HL-60/S4 (cell line): Measurements from ENCODE around the gene INIP.
"Not testable (repeated sequence)": the region's sequence is repeated elsewhere in the genome, so short reads cannot be mapped to it uniquely, and the experiment has no call there.

Source experiments
- in situ Hi-C: fragments of 300-500 bp; cut with MboI; formaldehyde crosslinking; loops from 2 replicates; pipeline ENCODE4 v1.14.3; 2022; ENCODE audit warnings: low sequenced_read_pairs

Gene INIP

DNA sequence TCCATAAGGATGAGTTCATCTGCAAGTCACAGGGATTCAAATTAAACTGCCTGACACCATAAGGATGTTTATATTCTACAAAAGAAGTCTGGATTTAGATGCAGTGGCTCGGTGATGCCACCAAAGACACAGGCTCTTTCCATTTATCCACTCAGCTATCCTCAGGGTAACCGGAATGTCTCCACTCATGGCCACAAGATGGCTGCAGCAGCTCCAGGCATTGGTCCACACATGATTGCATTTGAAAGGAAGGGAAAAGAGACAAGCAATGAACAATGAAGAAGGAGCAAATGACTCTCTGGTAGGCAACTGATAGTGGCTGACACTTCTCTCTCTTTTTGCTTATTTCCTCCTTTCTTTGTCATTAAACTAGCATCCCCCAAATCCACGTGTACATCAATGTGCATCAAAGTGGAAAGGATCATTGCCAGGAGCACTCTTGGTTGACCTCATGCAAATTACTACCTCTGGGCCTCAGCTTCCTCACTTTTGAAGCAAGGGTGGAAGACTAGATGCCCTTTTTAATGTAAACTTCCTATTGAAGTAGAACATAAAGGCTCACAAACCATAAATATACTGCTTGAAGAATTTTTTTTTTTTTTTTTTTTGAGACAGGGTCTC, 25.4 kb upstream of the INIP start:
- in situ Hi-C loops, result no loop called here

- in situ Hi-C loops, result no loop called here
These were observed 17.0 kb upstream of the INIP start for GRCh38 chr9:112734892-112735291.

GRCh38 chr9:112731971-112732370, 14.1 kb upstream of the INIP start:
- in situ Hi-C loops, result no loop called here

GRCh38 chr9:112728401-112728800, 10.5 kb upstream of the INIP start:
- in situ Hi-C loops, result no loop called here

DNA sequence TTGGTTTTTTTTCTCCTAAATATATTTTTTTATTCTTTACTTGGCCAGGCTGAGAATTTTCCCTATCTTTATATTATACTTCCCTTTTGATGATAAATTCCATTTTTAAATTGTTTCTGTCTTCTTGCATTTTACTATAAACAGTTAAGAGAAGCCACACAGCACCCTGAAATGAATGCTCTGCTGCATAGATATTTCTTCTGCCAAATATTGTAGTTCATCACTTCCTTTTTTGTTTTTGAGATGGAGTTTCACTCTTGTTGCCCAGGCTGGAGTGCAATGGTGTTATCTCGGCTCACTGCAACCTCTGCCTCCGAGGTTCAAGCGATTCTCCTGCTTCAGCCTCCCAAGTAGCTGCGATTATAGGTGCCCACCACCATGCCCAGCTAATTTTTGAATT, 8.5 kb upstream of the INIP start:
- in situ Hi-C loops, result no loop called here

- in situ Hi-C loops, result no loop called here
These were observed 8.0 kb upstream of the INIP start for GRCh38 chr9:112725961-112726360.

DNA sequence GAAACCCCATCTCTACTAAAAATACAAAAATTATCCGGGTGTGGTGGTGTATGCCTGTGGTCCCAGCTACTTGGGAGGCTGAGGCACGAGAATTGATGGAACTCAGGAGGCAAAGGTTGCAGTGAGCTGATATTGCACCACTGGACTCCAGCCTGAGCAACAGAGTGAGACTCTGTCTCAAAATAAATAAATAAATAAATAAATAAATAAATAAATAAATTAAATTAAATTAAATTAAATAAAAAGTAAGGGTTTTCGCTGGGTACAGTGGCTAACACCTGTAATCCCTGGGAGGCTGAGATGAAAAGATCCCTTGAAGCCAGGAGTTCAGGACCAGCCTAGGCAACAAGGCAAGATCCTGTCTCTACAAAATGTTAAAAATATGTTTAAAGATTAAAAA, 4.8 kb upstream of the INIP start:
- in situ Hi-C loops, result not testable (repeated sequence)

DNA sequence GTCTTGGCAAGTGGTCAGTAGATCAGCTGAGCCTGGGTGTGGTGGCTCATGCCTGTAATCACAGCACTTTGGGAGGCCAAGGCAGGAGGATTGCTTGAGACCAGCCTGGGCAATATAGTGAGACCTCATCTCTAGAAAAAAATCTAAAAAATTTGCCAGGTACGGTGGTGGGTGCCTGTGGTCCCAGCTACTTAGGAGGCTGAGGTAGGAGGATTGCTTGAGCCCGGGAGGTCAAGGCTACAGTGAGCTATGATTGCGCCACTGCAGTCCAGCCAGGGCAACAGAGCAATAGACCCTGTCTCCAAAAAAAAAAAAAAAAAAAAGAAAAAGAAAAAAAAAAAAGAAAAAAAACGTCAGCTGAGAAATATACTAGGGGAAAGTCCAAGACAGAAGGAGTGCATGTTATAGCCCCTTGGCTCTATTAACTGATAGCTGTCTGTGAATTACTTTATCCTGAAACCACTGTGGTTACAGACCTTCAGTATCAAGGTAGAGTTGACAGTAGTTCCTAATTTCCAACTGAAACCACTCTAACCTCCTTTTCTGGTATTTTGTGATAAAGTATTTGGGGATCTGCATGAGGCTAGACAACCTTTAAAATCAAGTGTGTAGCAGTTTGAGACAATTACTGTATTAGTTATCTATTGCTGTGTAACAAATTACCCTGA, 2.3 kb upstream of the INIP start:
- in situ Hi-C loops, result no loop called here

GRCh38 chr9:112719696-112720095, 1.8 kb upstream of the INIP start:
- in situ Hi-C loops, result no loop called here

DNA sequence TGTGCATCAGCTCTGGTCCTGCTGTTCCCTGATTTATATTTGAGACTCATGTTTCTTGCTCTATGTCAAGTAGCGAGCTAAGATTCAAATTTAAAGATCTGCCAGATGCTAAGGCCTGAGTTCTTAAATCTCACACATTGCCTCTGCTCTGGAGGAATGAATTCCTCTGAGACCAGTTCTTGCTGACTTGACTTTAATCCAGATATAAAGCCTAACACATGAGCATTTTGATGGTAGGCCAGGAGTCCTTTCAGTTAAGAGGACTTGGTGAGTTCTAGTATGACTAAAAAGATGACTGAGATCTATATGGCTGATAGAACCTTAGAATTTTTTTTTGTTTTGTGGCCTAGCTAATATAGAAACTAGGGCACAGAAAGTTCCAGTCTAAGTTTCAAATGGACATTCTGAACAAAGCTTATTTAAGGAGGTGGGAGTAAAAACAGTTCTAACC, 1.3 kb upstream of the INIP start:
- in situ Hi-C loops, result no loop called here

GRCh38 chr9:112712678-112713077, 5.2 kb downstream of the INIP start:
- in situ Hi-C loops, result no loop called here

- in situ Hi-C loops, result no loop called here
These were observed 6.7 kb downstream of the INIP start for GRCh38 chr9:112711050-112711689.

GRCh38 chr9:112705768-112706427, 12.0 kb downstream of the INIP start:
- in situ Hi-C loops, result no loop called here

- in situ Hi-C loops, result no loop called here
These were observed 14.6 kb downstream of the INIP start for GRCh38 chr9:112703304-112703703.

GRCh38 chr9:112700085-112700484, 17.8 kb downstream of the INIP start:
- in situ Hi-C loops, result no loop called here

DNA sequence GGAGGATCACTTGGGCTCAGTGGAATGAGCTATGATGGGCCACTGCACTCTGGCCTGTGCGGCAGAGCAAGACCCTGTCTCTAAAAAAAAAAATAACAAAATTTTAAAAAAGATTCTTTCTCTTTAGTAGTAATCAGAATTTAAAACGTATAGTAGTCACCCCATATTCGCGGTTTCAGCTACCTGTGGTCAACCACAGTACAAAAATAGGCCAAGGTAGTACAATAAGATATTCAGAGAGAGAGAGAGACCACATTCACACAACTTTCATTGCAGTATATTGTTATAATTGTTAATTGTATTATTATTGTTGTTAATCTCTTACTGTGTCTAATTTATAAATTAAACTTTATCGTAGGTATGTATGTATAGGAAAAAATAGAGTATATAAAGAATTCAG, 18.7 kb downstream of the INIP start:
- in situ Hi-C loops, result no loop called here

DNA sequence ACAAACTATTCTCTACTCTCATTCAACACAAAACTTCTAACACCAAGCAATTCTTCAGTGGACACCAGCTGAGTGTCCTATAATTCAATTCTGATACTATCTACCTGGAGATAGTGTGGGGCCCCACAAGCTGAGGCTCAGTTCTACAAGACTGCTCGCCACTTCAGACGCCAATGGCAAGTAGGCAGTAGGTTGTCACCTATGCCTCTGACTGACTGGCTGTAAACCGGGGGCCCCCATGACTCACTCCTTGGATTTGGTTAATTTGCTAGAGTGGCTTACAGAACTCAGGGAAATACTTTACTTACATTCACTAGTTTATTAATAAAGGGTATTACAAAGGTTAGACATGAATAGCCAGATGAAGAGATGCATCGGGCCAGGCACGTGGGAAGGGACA, 21.5 kb downstream of the INIP start:
- in situ Hi-C loops, result no loop called here

GRCh38 chr9:112694706-112695555, 23.0 kb downstream of the INIP start:
- in situ Hi-C loops, result no loop called here

GRCh38 chr9:112689161-112689740, 28.7 kb downstream of the INIP start:
- in situ Hi-C loops, result no loop called here

DNA sequence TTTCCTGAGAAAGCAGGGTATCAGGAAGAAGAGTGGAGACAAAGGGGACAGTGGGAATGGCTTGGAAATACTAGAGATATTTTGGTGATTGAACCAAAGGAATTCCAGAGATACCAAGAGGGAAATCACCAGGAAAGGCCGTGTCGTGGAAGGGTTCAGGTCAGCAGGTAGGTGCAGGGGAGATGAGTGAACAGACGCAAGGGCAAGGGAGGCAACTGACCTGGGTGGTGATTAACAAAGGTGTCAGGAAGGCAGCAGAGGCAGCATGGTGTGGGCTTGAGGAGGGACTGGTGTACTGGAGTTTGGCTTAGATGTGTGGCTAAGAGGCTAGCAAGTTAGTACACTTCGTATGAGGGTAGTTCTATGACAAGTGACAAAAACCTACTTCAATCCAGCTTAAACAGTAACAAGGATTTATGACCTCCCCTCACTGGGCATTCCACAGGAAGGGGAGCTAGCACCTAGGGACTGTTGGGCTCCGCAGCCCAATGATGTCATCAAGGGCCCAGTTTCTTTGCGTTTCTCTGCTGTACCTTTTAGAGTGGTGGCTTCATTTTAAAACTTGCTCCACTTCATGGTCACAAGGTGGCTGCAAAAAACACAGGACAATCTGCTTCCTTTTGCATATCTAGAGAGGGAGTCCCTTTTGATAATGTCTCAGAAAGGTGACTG, 37.0 kb downstream of the INIP start:
- in situ Hi-C loops, result no loop called here
